ENCODE results near the gene CRY2. TPM values are rescaled to one million over a fixed set of nuclear protein-coding genes. Genes with fewer than 3 reads are reported as not detected.

The CRY2 gene
- total and polyA plus RNA-seq, 4 donors: 16.7 to 72.9 (median 33.0) TPM

DNA sequence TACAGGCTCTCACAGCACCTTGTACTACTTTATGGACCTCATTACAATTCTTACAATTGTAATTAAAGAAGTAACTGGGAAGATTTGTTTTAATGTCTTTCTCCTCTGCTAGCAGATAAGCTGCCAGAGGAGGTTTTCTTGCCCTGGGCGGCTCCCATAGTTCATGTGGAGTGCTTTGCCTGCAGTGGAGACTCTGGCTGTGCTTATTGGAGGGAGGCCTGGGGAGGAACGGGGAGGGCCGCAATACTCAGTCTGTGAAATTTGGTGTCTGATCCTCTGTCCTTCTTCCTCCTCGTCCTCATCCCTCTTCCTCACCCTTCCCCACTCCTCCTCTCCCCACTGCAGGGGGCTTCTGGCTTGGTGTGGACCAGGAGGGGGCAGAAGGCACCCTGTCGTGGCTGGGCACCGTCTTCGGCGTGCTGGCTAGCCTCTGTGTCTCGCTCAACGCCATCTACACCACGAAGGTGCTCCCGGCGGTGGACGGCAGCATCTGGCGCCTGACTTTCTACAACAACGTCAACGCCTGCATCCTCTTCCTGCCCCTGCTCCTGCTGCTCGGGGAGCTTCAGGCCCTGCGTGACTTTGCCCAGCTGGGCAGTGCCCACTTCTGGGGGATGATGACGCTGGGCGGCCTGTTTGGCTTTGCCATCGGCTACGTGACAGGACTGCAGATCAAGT lies 36.7 kb upstream of the CRY2 start:
- Histone ChIP-seq H3K27me3 (ENCODE audit: control insufficient read depth in 4 of 4, insufficient read depth in 4 of 4, low read length in 3 of 4) (no peaks in the 10 kb centered on the region), H3K9ac (ENCODE audit: low read depth in 1 of 2, low read length in 2 of 2) (no peak overlapping the region), H3K4me3 (ENCODE audit: low read depth in 1 of 3, low read length in 3 of 3) (no peak overlapping the region), H3K36me3 (ENCODE audit: control insufficient read depth in 4 of 4, insufficient read depth in 3 of 4, low read depth in 1 of 4, low read length in 3 of 4) (peaks cover 10 to 42% (median 20%) of the 10 kb centered on the region in 4 donors), H3K4me1 (ENCODE audit: control insufficient read depth in 4 of 4, insufficient read depth in 4 of 4, low read length in 3 of 4) (peaks cover 8 to 34% (median 25%) of the 10 kb centered on the region in 4 donors), H3K27ac (ENCODE audit: low read depth in 1 of 2, low read length in 2 of 2) (no peak overlapping the region), H3K9me3 (ENCODE audit: control insufficient read depth in 4 of 4, low read length in 3 of 4) (no peaks in the 10 kb centered on the region)
- TF ChIP-seq JUND (IDR thresholded peaks at IDR 0.05) (no peak), YY1 (IDR thresholded peaks at IDR 0.05) (no peak), NR2F2 (IDR thresholded peaks at IDR 0.05) (no peak)
- TF ChIP-seq, protein P1, sequence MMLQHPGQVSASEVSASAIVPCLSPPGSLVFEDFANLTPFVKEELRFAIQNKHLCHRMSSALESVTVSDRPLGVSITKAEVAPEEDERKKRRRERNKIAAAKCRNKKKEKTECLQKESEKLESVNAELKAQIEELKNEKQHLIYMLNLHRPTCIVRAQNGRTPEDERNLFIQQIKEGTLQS (IDR thresholded peaks at IDR 0.05): no peak
- no peak for DNase-seq (ENCODE audit: low spot score)
- 96% methylated on average over 23 of the region's 23 CpGs for WGBS

DNA sequence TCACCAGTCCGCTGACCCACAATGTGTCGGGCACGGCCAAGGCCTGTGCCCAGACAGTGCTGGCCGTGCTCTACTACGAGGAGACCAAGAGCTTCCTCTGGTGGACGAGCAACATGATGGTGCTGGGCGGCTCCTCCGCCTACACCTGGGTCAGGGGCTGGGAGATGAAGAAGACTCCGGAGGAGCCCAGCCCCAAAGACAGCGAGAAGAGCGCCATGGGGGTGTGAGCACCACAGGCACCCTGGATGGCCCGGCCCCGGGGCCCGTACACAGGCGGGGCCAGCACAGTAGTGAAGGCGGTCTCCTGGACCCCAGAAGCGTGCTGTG lies 36.2 kb upstream of the CRY2 start:
- Histone ChIP-seq H3K4me3 (ENCODE audit: low read depth in 1 of 3, low read length in 3 of 3) (no peak overlapping the region), H3K4me1 (ENCODE audit: control insufficient read depth in 4 of 4, insufficient read depth in 4 of 4, low read length in 3 of 4) (peaks cover 8 to 29% (median 22%) of the 10 kb centered on the region in 4 donors), H3K36me3 (ENCODE audit: control insufficient read depth in 4 of 4, insufficient read depth in 3 of 4, low read depth in 1 of 4, low read length in 3 of 4) (peaks cover 10 to 42% (median 20%) of the 10 kb centered on the region in 4 donors), H3K9ac (ENCODE audit: low read depth in 1 of 2, low read length in 2 of 2) (no peak overlapping the region), H3K9me3 (ENCODE audit: control insufficient read depth in 4 of 4, low read length in 3 of 4) (no peaks in the 10 kb centered on the region), H3K27ac (ENCODE audit: low read depth in 1 of 2, low read length in 2 of 2) (no peak overlapping the region), H3K27me3 (ENCODE audit: control insufficient read depth in 4 of 4, insufficient read depth in 4 of 4, low read length in 3 of 4) (no peaks in the 10 kb centered on the region)
- no peak for DNase-seq (ENCODE audit: low spot score)
- WGBS: 92% methylated on average over 17 of the region's 17 CpGs
- TF ChIP-seq JUND (IDR thresholded peaks at IDR 0.05): no peak
- TF ChIP-seq, protein P2, sequence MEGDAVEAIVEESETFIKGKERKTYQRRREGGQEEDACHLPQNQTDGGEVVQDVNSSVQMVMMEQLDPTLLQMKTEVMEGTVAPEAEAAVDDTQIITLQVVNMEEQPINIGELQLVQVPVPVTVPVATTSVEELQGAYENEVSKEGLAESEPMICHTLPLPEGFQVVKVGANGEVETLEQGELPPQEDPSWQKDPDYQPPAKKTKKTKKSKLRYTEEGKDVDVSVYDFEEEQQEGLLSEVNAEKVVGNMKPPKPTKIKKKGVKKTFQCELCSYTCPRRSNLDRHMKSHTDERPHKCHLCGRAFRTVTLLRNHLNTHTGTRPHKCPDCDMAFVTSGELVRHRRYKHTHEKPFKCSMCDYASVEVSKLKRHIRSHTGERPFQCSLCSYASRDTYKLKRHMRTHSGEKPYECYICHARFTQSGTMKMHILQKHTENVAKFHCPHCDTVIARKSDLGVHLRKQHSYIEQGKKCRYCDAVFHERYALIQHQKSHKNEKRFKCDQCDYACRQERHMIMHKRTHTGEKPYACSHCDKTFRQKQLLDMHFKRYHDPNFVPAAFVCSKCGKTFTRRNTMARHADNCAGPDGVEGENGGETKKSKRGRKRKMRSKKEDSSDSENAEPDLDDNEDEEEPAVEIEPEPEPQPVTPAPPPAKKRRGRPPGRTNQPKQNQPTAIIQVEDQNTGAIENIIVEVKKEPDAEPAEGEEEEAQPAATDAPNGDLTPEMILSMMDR (IDR thresholded peaks at IDR 0.05; ENCODE audit: low read depth, low read length, missing input control): no peak
- TF ChIP-seq, protein P3, sequence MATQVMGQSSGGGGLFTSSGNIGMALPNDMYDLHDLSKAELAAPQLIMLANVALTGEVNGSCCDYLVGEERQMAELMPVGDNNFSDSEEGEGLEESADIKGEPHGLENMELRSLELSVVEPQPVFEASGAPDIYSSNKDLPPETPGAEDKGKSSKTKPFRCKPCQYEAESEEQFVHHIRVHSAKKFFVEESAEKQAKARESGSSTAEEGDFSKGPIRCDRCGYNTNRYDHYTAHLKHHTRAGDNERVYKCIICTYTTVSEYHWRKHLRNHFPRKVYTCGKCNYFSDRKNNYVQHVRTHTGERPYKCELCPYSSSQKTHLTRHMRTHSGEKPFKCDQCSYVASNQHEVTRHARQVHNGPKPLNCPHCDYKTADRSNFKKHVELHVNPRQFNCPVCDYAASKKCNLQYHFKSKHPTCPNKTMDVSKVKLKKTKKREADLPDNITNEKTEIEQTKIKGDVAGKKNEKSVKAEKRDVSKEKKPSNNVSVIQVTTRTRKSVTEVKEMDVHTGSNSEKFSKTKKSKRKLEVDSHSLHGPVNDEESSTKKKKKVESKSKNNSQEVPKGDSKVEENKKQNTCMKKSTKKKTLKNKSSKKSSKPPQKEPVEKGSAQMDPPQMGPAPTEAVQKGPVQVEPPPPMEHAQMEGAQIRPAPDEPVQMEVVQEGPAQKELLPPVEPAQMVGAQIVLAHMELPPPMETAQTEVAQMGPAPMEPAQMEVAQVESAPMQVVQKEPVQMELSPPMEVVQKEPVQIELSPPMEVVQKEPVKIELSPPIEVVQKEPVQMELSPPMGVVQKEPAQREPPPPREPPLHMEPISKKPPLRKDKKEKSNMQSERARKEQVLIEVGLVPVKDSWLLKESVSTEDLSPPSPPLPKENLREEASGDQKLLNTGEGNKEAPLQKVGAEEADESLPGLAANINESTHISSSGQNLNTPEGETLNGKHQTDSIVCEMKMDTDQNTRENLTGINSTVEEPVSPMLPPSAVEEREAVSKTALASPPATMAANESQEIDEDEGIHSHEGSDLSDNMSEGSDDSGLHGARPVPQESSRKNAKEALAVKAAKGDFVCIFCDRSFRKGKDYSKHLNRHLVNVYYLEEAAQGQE (IDR thresholded peaks at IDR 0.05): no peak
- no peak for TF ChIP-seq RAD21 (IDR thresholded peaks at IDR 0.05)
- TF ChIP-seq, protein P1 (IDR thresholded peaks at IDR 0.05): no peak
- TF ChIP-seq FOXA1 (IDR thresholded peaks at IDR 0.05): no peak
- TF ChIP-seq, protein P4, sequence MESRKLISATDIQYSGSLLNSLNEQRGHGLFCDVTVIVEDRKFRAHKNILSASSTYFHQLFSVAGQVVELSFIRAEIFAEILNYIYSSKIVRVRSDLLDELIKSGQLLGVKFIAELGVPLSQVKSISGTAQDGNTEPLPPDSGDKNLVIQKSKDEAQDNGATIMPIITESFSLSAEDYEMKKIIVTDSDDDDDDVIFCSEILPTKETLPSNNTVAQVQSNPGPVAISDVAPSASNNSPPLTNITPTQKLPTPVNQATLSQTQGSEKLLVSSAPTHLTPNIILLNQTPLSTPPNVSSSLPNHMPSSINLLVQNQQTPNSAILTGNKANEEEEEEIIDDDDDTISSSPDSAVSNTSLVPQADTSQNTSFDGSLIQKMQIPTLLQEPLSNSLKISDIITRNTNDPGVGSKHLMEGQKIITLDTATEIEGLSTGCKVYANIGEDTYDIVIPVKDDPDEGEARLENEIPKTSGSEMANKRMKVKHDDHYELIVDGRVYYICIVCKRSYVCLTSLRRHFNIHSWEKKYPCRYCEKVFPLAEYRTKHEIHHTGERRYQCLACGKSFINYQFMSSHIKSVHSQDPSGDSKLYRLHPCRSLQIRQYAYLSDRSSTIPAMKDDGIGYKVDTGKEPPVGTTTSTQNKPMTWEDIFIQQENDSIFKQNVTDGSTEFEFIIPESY (IDR thresholded peaks at IDR 0.05): no peak
- no peak for TF ChIP-seq NR2F2 (IDR thresholded peaks at IDR 0.05)
- no peak for TF ChIP-seq SP1 (IDR thresholded peaks at IDR 0.05)
- no peak for TF ChIP-seq TAF1 (conservative IDR thresholded peaks at IDR 0.05)
- TF ChIP-seq HNF4A (conservative IDR thresholded peaks at IDR 0.05): no peak
- no peak for TF ChIP-seq HNF4G (IDR thresholded peaks at IDR 0.05)
- TF ChIP-seq RXRA (IDR thresholded peaks at IDR 0.05): no peak
- TF ChIP-seq YY1 (IDR thresholded peaks at IDR 0.05): no peak
- TF ChIP-seq FOXA2 (IDR thresholded peaks at IDR 0.05): no peak
- TF ChIP-seq, protein P5, sequence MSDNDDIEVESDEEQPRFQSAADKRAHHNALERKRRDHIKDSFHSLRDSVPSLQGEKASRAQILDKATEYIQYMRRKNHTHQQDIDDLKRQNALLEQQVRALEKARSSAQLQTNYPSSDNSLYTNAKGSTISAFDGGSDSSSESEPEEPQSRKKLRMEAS (IDR thresholded peaks at IDR 0.05): no peak
- no peak for TF ChIP-seq EGR1 (IDR thresholded peaks at IDR 0.05; ENCODE audit: low read depth in 2 of 2)
- no peak for TF ChIP-seq GABPA (IDR thresholded peaks at IDR 0.05 in 1 of 2, conservative IDR thresholded peaks at IDR 0.05 in 1 of 2)

Data from liver (tissue), 9 donors.